CD1c-positive myeloid dendritic cell (primary cell): ENCODE results near the gene TBX1.
A peak's percentile ranks its signal among the peaks of the same experiment; 100 is the strongest.
"Not testable (repeated sequence)": the region's sequence is repeated elsewhere in the genome, so short reads cannot be mapped to it uniquely, and the experiment has no call there.

Experiments used
- DNase-seq: peaks from one replicate; pipeline ENCODE4 v3.0.0-alpha.2; 2016; ENCODE audit errors: extremely low spot score

TBX1 gene

DNA sequence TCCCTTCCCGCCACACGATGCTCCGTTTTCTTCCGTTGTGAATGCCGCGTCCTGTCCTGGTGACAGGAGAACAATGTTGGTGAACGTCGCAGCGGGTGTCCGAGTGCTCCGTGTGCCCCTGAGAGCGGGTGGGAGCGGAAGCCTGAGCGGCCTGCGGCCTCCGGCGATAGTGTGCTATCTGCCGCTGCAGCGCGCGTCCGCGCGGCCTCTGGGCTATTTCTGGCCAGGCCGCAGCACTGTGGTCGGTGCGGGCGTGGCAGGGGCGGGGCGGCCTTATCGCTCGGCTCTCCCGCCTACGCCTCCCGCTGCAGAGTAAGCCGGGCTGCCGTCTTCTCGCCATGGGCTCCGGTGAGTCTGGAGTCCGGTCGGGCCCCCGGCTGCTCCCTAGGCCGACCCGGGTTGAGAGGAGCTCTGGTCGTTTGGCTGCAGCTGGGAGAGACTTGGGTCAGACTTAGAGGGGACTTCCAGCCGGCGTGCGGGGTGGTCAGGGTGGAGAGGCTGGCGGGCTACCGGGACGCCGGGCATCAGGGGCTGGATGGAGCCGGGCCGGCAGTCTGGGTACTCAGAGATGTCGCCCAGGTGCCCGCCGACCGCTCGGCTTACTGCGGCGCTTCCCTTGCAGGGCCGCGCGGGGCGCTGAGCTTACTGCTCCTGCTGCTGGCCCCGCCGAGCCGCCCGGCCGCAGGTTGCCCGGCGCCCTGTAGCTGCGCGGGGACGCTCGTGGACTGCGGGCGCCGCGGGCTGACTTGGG lies 37.2 kb upstream of the TBX1 start, which contains the start of gene GP1BB:
TSS of gene GP1BB (plus strand) at position 308 of the 751 bp plus-strand sequence. CDS start at position 339, 31 bp downstream.
- peak; percentile 30 for DNase-seq

GRCh38 chr22:19723983-19724827 lies 36.4 kb upstream of the TBX1 start:
- DNase-seq: peak; percentile 48

DNA sequence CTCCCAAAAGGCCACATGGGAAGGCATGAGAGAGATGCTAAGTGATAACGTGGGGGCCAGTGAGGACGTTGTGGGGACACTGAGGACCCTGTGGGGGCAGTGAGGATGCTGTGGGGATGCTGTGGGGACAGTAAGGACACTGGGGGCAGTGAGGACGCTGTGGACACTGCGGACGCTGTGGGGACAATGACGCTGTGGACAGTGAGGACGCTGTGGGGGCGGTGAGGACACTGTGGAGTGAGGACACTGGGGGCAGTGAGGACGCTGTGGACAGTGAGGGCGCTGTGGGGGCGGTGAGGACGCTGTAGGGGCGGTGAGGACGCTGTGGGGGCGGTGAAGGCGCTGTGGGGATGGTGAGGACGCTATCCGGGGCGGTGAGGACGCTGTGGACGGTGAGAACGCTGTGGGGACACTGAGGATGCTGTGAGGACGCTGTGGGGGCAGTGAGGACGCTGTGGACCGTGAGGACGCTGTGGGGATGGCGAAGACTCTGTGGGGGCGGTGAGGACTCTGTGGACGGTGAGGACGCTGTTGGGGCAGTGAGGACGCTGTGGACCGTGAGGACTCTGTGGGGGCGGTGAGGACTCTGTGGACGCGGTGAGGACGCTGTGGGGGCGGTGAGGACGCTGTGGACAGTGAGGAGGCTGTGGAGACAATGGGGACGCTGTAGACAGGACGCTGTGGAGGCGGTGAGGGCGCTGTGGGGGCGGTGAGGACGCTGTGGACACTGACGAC lies 35.5 kb upstream of the TBX1 start:
- no peak for DNase-seq

DNA sequence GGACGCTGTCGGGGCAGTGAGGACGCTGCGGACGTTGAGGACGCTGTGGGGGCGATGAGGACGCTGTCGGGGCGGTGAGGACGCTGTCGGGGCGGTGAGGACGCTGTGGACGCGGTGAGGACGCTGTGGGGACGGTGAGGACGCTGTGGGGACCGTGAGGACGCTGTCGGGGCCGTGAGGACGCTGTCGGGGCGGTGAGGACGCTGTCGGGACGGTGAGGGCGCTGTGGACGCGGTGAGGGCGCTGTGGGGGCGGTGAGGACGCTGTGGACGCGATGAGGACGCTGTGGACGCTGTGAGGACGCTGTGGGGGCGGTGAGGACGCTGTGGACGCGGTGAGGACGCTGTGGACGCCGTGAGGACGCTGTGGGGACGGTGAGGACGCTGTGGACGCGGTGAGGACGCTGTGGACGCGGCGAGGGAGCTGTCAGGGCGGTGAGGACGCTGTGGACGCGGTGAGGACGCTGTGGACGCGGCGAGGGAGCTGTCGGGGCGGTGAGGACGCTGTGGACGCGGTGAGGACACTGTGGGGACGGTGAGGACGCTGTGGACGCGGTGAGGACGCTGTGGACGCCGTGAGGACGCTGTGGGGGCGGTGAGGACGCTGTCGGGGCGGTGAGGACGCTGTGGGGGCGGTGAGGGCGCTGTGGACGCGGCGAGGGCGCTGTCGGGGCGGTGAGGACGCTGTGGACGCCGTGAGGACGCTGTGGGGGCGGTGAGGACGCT lies 34.4 kb upstream of the TBX1 start:
- not testable (repeated sequence) for DNase-seq

DNA sequence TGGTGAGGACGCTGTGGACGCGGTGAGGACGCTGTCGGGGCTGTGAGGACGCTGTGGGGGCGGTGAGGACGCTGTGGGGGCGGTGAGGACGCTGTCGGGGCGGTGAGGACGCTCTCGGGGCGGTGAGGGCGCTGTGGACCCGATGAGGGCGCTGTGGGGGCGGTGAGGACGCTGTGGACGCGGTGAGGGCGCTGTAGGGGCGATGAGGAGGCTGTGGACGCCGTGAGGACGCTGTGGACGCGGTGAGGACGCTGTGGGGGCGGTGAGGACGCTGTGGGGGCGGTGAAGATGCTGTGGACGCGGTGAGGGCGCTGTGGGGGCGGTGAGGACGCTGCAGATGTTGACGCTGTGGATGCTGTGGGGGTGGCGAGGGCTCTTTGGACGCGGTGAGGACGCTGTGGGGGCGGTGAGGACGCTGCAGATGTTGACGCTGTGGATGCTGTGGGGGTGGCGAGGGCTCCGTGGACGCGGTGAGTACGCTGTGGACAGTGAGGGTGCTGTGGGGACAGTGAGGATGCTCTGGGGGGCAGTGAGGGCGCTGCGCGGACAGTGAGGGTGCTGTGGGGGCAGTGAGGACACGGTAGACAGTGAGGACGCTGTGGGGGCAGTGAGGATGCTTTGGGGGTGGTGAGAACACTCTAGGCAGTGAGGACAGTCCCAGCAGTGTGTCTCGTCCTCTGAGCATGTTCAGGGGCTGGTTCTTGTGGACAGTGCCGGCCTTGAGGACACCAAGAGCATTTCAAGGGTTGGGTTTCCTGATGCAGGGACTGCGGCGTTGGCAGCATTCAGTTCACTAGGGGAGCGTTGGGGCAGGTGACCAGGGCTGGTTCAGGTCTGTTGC lies 33.0 kb upstream of the TBX1 start:
- DNase-seq: no peak

- DNase-seq: no peak
Measured at GRCh38 chr22:19728271-19728670, 32.3 kb upstream of the TBX1 start.

- DNase-seq: no peak
Measured at GRCh38 chr22:19728836-19729235, 31.7 kb upstream of the TBX1 start.

GRCh38 chr22:19729507-19729906 lies 31.1 kb upstream of the TBX1 start:
- no peak for DNase-seq

DNA sequence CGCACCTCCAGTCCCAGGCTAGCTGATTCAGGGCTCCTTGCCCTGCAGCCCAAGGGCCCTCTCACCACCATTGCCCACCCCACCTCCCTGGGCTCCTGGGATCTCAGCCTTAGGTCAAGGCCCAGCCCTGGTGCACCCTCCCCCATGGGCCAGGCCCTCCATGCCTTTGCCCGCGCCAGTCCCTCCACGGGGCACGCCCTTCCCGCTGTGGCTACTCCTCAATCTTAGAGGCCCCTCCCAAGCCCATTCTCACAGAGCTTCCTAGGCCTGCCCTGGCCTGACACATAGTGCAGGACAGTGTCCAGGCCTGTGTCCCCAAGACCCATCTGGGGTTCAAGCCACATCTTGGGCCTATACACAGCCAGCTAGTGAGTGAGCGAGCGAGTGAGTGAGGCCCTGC lies 30.4 kb upstream of the TBX1 start:
- no peak for DNase-seq

- DNase-seq: peak; percentile 85
Measured at GRCh38 chr22:19730655-19731360, 29.8 kb upstream of the TBX1 start.

- DNase-seq: no peak
Measured at GRCh38 chr22:19731361-19732135, 29.0 kb upstream of the TBX1 start.

- DNase-seq: no peak
Measured at GRCh38 chr22:19732403-19733113, 28.0 kb upstream of the TBX1 start.

- no peak for DNase-seq
Measured at GRCh38 chr22:19733755-19734154, 26.8 kb upstream of the TBX1 start.

GRCh38 chr22:19734163-19734562 lies 26.4 kb upstream of the TBX1 start:
- no peak for DNase-seq

- DNase-seq: no peak
Measured at GRCh38 chr22:19734837-19735382, 25.7 kb upstream of the TBX1 start.

- no peak for DNase-seq
Measured at GRCh38 chr22:19735665-19736510, 24.7 kb upstream of the TBX1 start.
